ENCODE results near the gene USP3. TPM values are rescaled to one million over a fixed set of nuclear protein-coding genes. Genes with fewer than 3 reads are reported as not detected.

Gene USP3
- total RNA-seq, 2 donors from 2014 or later, result 57.6 to 74.2 TPM

DNA sequence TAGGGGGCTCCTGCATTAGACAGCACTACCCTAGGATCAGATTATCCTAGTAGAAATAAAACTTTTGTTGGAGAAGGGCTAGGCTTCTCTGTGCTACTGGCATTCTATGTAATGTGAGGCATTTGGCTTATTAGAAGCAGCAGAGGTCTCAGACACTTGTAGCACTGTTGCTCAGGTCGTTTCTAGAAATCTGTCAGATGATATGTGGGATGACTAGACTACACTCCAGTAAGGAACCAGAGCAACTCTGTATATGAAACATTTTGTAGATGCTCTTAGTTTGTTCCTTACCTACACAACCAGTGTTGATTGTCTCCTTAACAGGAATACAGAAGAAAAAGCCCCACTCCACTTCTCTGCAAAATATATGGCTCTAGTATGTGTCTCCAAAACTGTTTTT lies 70.9 kb downstream of the USP3 start:
- no peaks in the 10 kb centered on the region for H3K27me3 ChIP-seq
- H3K9me3 ChIP-seq, result no peaks in the 10 kb centered on the region
- peaks cover 9% of the 10 kb centered on the region for H3K36me3 ChIP-seq
- no peaks in the 10 kb centered on the region for H3K4me1 ChIP-seq
- H3K27ac ChIP-seq, result no peak overlapping the region
- no peak overlapping the region for H3K9ac ChIP-seq (ENCODE audit: low read depth in 2 of 2, low read length in 2 of 2)
- TF ChIP-seq, protein P1, sequence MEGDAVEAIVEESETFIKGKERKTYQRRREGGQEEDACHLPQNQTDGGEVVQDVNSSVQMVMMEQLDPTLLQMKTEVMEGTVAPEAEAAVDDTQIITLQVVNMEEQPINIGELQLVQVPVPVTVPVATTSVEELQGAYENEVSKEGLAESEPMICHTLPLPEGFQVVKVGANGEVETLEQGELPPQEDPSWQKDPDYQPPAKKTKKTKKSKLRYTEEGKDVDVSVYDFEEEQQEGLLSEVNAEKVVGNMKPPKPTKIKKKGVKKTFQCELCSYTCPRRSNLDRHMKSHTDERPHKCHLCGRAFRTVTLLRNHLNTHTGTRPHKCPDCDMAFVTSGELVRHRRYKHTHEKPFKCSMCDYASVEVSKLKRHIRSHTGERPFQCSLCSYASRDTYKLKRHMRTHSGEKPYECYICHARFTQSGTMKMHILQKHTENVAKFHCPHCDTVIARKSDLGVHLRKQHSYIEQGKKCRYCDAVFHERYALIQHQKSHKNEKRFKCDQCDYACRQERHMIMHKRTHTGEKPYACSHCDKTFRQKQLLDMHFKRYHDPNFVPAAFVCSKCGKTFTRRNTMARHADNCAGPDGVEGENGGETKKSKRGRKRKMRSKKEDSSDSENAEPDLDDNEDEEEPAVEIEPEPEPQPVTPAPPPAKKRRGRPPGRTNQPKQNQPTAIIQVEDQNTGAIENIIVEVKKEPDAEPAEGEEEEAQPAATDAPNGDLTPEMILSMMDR (IDR thresholded peaks at IDR 0.05), result no peak
- no peak for DNase-seq
- H3K4me3 ChIP-seq, result no peak overlapping the region
- intact Hi-C loops (cut with DNase I), result no loop called here

DNA sequence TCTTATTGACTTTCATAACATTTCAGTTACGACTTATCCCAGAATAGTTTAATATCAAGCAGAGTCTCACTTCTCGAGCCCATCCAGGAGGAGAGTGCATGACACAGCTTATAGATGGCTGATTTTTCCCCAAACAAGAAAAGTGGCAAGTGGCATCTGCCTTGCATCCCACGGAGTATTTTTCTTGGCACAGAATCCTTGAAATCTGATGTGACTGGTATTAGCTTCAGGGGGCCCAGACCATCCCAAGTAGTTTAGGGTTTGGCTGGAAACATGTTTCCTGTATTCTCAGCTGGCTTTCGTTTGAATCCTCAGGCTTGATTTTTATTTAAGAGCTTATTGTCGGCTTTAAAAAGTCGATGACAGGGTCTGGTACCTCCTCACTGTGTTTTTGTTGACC lies 72.0 kb downstream of the USP3 start:
- TF ChIP-seq, protein P1 (IDR thresholded peaks at IDR 0.05), result no peak
- no peaks in the 10 kb centered on the region for H3K9me3 ChIP-seq
- H3K4me3 ChIP-seq, result no peak overlapping the region
- no peak overlapping the region for H3K9ac ChIP-seq (ENCODE audit: low read depth in 2 of 2, low read length in 2 of 2)
- H3K4me1 ChIP-seq, result no peaks in the 10 kb centered on the region
- intact Hi-C loops (cut with DNase I), result no loop called here
- no peak overlapping the region for H3K27ac ChIP-seq
- peaks cover 8% of the 10 kb centered on the region for H3K36me3 ChIP-seq
- no peaks in the 10 kb centered on the region for H3K27me3 ChIP-seq
- no peak for DNase-seq

DNA sequence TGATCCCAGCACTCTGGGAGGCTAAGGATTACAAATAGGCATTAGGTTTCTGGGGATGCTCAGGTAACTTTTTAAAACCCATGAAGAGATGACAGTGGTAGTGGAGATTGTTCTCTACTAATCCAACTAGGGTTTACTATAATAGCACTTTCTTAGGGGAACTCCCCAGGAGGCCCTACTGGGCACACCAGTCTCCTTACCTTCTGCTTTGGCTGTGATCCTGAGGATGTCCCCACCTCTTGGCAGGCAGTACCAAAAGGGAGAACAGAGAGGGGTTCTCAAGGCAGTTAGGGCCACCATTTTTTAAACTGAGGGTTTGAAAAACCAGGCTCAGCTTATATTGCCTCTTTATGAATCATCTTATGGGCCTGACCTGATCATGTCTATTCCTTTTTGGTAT lies 77.8 kb downstream of the USP3 start:
- H3K27me3 ChIP-seq, result no peaks in the 10 kb centered on the region
- DNase-seq, result no peak
- no peaks in the 10 kb centered on the region for H3K36me3 ChIP-seq
- no peaks in the 10 kb centered on the region for H3K4me1 ChIP-seq
- no peak overlapping the region for H3K4me3 ChIP-seq
- intact Hi-C loops (cut with DNase I), result no loop called here
- H3K9ac ChIP-seq (ENCODE audit: low read depth in 2 of 2, low read length in 2 of 2), result no peak overlapping the region
- no peak overlapping the region for H3K27ac ChIP-seq
- TF ChIP-seq, protein P1 (IDR thresholded peaks at IDR 0.05), result no peak
- H3K9me3 ChIP-seq, result no peaks in the 10 kb centered on the region

DNA sequence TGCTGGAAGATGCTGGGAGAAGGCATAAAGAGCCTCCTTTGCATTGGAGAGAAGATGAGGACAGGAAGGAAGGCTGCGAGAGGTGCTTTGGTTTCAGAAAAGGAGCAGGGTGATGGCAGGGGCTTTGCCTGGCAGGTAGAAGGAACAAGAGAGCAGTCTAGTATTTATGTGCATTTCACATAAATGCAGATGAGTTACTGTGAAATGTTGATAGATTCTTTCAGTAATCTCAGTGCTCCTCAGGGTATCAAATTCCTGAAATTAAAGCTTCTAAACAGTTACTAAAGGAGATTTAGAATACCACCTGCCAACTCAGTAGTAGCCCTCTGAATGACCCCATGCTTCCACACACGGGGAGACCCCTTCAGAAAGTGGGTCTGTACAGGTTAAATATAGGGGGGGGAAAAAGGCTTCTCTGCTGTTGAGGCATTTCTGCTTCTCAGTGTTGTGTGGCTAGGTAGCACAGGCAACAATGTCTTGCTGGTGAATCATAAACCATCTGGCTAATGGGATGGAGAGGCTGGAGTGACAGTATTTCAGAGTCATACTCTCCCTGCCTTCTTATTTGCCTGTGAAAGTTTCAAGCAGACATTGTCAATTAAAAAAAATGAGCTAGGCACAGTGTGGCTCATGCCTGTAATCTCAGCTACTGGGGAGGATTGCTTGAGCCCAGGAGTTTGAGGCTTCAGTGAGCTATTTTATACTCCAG lies 78.5 kb downstream of the USP3 start:
- TF ChIP-seq, protein P1 (IDR thresholded peaks at IDR 0.05), result no peak
- Histone ChIP-seq H3K27me3 (no peaks in the 10 kb centered on the region), H3K4me1 (no peaks in the 10 kb centered on the region), H3K27ac (no peak overlapping the region), H3K9ac (ENCODE audit: low read depth in 2 of 2, low read length in 2 of 2) (no peak overlapping the region), H3K4me3 (no peak overlapping the region), H3K9me3 (no peaks in the 10 kb centered on the region), H3K36me3 (no peaks in the 10 kb centered on the region)
- no peak for DNase-seq
- intact Hi-C loops (cut with DNase I), result no loop called here

DNA sequence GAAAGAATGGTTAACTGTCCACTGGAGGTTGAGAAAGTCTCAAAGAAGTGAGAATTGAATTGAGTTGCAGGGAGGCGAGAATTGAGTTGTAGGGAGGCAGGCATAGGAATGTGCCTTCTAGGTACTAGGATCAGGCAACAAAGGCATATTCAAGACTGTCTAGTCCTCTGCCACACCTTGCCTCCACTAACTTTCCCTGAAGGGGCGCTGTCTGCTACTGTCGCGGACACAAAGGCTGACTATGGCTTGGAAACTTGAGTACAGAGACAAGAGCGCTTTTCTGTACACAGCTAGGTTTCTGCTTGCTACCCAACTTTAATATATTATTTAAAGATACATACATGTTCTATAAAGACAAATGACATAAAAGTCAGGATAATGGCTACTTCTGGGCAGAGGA lies 82.4 kb downstream of the USP3 start:
- Histone ChIP-seq H3K27me3 (no peaks in the 10 kb centered on the region), H3K9ac (ENCODE audit: low read depth in 2 of 2, low read length in 2 of 2) (no peak overlapping the region), H3K4me1 (no peaks in the 10 kb centered on the region), H3K36me3 (no peaks in the 10 kb centered on the region), H3K27ac (no peak overlapping the region), H3K4me3 (no peak overlapping the region), H3K9me3 (no peaks in the 10 kb centered on the region)
- intact Hi-C loops (cut with DNase I), result no loop called here
- TF ChIP-seq, protein P1 (IDR thresholded peaks at IDR 0.05), result no peak
- DNase-seq, result no peak
